GM23248 (cell line): ENCODE data around the gene THSD4.

Experiments used
- EZH2 ChIP-seq: fragments of 200-600 bp; sonication (generic); IDR thresholded peaks from 2 replicates; pipeline ENCODE4 v1.6.1; 2018; ENCODE audit warnings: antibody characterized with exemption, mild to moderate bottlenecking; ENCODE audit not compliant: insufficient read depth, poor library complexity, severe bottlenecking
- EZH2phosphoT487 ChIP-seq: fragments of 200-600 bp; sonication (generic); IDR thresholded peaks from 2 replicates; pipeline ENCODE4 v1.6.1; 2018; ENCODE audit warnings: antibody characterized with exemption, moderate library complexity, mild to moderate bottlenecking, low read depth; ENCODE audit not compliant: insufficient read depth

GRCh38 chr15:71712182-71712581, 596.9 kb downstream of the THSD4 start:
- TF ChIP-seq EZH2 (no peak), EZH2phosphoT487 (no peak)
